C4-2B (cell line): Measurements from ENCODE around the gene MAST4.

Source experiments
- CTCF ChIP-seq: fragments of 450-650 bp; conservative IDR thresholded peaks from 2 replicates; pipeline ENCODE4 v1.5.1; 2017; ENCODE audit warnings: mild to moderate bottlenecking
- ZFX ChIP-seq: fragments of 450-650 bp; IDR thresholded peaks from 2 replicates; pipeline ENCODE4 v1.6.1; 2017

GRCh38 chr5:66779528-66779927 is 183.3 kb downstream of the MAST4 start:
- TF ChIP-seq CTCF: no peak
- TF ChIP-seq ZFX: no peak
